GM12865 (cell line): ENCODE measurements around the gene AATF.

ENCODE experiments used
- DNase-seq: peaks from one replicate; pipeline ENCODE4 v3.0.0; 2010; ENCODE audit warnings: low read depth
- H3K4me3 ChIP-seq: 2 replicates; pipeline ENCODE4 v1.5.1; 2011; ENCODE audit warnings: mild to moderate bottlenecking, low read depth, low read length, control low read depth
- CTCF ChIP-seq: IDR thresholded peaks from 2 replicates; pipeline ENCODE4 v1.5.1; 2011; ENCODE audit warnings: low read length, control low read depth, low read depth, inconsistent platforms; ENCODE audit not compliant: insufficient read depth; ENCODE audit errors: missing control alignments

AATF gene

GRCh38 chr17:36934144-36934691, 14.5 kb upstream of the AATF start:
- H3K4me3 ChIP-seq, result no peak overlapping the region
- no peak for DNase-seq
- no peak for TF ChIP-seq CTCF

- no peak for DNase-seq
- TF ChIP-seq CTCF, result no peak
- no peak overlapping the region for H3K4me3 ChIP-seq
Measured at GRCh38 chr17:36934692-36935630, 13.8 kb upstream of the AATF start.

GRCh38 chr17:36935671-36936454, 12.9 kb upstream of the AATF start:
- TF ChIP-seq CTCF, result no peak
- DNase-seq, result no peak
- no peak overlapping the region for H3K4me3 ChIP-seq

GRCh38 chr17:36936455-36937000, 12.2 kb upstream of the AATF start:
- H3K4me3 ChIP-seq, result peak overlapping the region; percentile 15; the same call in 1 of the 2 replicates
- TF ChIP-seq CTCF, result no peak
- no peak for DNase-seq

- H3K4me3 ChIP-seq, result peak within 1 kb of the TSS; percentile 15; the same call in 1 of the 2 replicates
- no peak for TF ChIP-seq CTCF
- no peak for DNase-seq
Measured at GRCh38 chr17:36937001-36937958, 11.5 kb upstream of the AATF start, which contains the start of gene LHX1. Gene LHX1 (plus strand): TSS chr17:36937475. CDS start chr17:36938198, 723 bp downstream.
